Left lung (tissue), 14 donors: ENCODE data around the gene CSRNP2. TPM values are rescaled to one million over a fixed set of nuclear protein-coding genes. Genes with fewer than 3 reads are reported as not detected.

Experiments
- ATAC-seq: fragments of 200-7000 bp; cut with Tn5 transposase; one replicate; pipeline ENCODE4 v1.9.1; 2020; ENCODE audit warnings: moderate library complexity
- DNase-seq, 4 donors: peaks; one replicate each; pipeline ENCODE4 v3.0.0-alpha.2; 2013 to 2020
- H3K27ac ChIP-seq, 2 donors: fragments of 200-600 bp; sonication (generic) in 1 of 2; one replicate each; pipeline versions ENCODE4 v1.5.0 to v1.8.0; 2020 to 2021
- H3K27me3 ChIP-seq, 2 donors: fragments of 200-600 bp; sonication (generic) in 1 of 2; one replicate each; pipeline versions ENCODE4 v1.5.0 to v1.8.0; 2020 to 2021
- H3K36me3 ChIP-seq, 2 donors: fragments of 200-600 bp; sonication (generic) in 1 of 2; one replicate each; pipeline versions ENCODE4 v1.5.0 to v1.8.0; 2020 to 2021
- H3K4me1 ChIP-seq, 2 donors: fragments of 200-600 bp; one replicate each; pipeline ENCODE4 v1.8.0; 2021
- H3K4me3 ChIP-seq, 2 donors: fragments of 200-600 bp; sonication (generic) in 1 of 2; one replicate each; pipeline versions ENCODE4 v1.5.0 to v1.8.0; 2020 to 2021; ENCODE audit warnings: mild to moderate bottlenecking in 1 of 2
- H3K9me3 ChIP-seq, 2 donors: fragments of 200-600 bp; sonication (generic) in 1 of 2; one replicate each; pipeline versions ENCODE4 v1.5.0 to v1.8.0; 2020 to 2021
- intact Hi-C, 2 donors: fragments of 100-400 bp; cut with DNase I; formaldehyde crosslinking; loops; one replicate each; pipeline versions ENCODE4 v1.11.2 to v1.14.2; 2022
- long read RNA-seq, 12 donors: library from polyadenylated mRNA in 2 of 12; unstranded in 2 of 12; transcript quantifications; one replicate each; pipeline ENCODE4 v2.0.0 and lab custom pipeline, GENCODE V29; 2019 to 2026
- polyA plus RNA-seq, 6 donors: library from polyadenylated mRNA; unstranded; fragments of 120-200 nt; gene quantifications; one replicate each; pipeline ENCODE4 v1.2.1, GENCODE V29; 2013; ENCODE audit not compliant: insufficient read length in 6 of 6
- total RNA-seq, 2 donors: library from RNA; stranded (reverse); fragmentation: NEBNext Ultra II Directional; extraction: Animal tissue kit (Norgen Biotek cat#: 25700); gene quantifications; one replicate each; pipeline ENCODE4 v1.2.1, GENCODE V29; 2021
- TF ChIP-seq, protein P1 (sequence below), 2 donors: fragments of 200-600 bp; sonication (generic) in 1 of 2; IDR thresholded peaks; one replicate each; pipeline versions ENCODE4 v1.5.0 to v1.8.0; 2021; ENCODE audit warnings: antibody characterized with exemption in 2 of 2
- donor health status: DM: no; HTN: yes; CAD: no.
- donor health status: DM: no; HTN: no; CAD: no.

The CSRNP2 gene, protein sequence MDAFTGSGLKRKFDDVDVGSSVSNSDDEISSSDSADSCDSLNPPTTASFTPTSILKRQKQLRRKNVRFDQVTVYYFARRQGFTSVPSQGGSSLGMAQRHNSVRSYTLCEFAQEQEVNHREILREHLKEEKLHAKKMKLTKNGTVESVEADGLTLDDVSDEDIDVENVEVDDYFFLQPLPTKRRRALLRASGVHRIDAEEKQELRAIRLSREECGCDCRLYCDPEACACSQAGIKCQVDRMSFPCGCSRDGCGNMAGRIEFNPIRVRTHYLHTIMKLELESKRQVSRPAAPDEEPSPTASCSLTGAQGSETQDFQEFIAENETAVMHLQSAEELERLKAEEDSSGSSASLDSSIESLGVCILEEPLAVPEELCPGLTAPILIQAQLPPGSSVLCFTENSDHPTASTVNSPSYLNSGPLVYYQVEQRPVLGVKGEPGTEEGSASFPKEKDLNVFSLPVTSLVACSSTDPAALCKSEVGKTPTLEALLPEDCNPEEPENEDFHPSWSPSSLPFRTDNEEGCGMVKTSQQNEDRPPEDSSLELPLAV
- total RNA-seq (10 to 100 TPM; 25.2 to 35.7 TPM), polyA plus RNA-seq (10 to 100 TPM; 30.0 to 40.9 (median 34.6) TPM)
- long read RNA-seq, donor 1, full-length matches to known transcripts = 4 of 4 reads
- long read RNA-seq, donor 1, partial matches to known transcripts = 0 of 4 reads
- long read RNA-seq, donor 1, other reads (novel, unspliced or antisense) = 0 of 4 reads
- long read RNA-seq, donor 2, full-length matches to known transcripts = 2 of 2 reads
- long read RNA-seq, donor 2, partial matches to known transcripts = 0 of 2 reads
- long read RNA-seq, donor 2, other reads (novel, unspliced or antisense) = 0 of 2 reads
- long read RNA-seq, donor 3, full-length matches to known transcripts = 5 of 5 reads
- long read RNA-seq, donor 3, partial matches to known transcripts = 0 of 5 reads
- long read RNA-seq, donor 3, other reads (novel, unspliced or antisense) = 0 of 5 reads
- long read RNA-seq, donor 4 = 0 reads
- long read RNA-seq, donor 5, full-length matches to known transcripts = 6 of 6 reads
- long read RNA-seq, donor 5, partial matches to known transcripts = 0 of 6 reads
- long read RNA-seq, donor 5, other reads (novel, unspliced or antisense) = 0 of 6 reads
- long read RNA-seq, donor 6, full-length matches to known transcripts = 5 of 5 reads
- long read RNA-seq, donor 6, partial matches to known transcripts = 0 of 5 reads
- long read RNA-seq, donor 6, other reads (novel, unspliced or antisense) = 0 of 5 reads
- long read RNA-seq, donor 7, full-length matches to known transcripts = 1 of 1 reads
- long read RNA-seq, donor 7, partial matches to known transcripts = 0 of 1 reads
- long read RNA-seq, donor 7, other reads (novel, unspliced or antisense) = 0 of 1 reads
- long read RNA-seq, donor 8, partial matches to known transcripts = 0 of 1 reads
- long read RNA-seq, donor 8, other reads (novel, unspliced or antisense) = 0 of 1 reads
- long read RNA-seq, donor 9 = 0 reads
- long read RNA-seq, donor 10 = 0 reads
- long read RNA-seq, donor 11, full-length matches to known transcripts = 6 of 6 reads
- long read RNA-seq, donor 11, partial matches to known transcripts = 0 of 6 reads
- long read RNA-seq, donor 11, other reads (novel, unspliced or antisense) = 0 of 6 reads
- long read RNA-seq, donor 12, full-length matches to known transcripts = 2 of 2 reads
- long read RNA-seq, donor 12, partial matches to known transcripts = 0 of 2 reads
- long read RNA-seq, donor 12, other reads (novel, unspliced or antisense) = 0 of 2 reads

DNA sequence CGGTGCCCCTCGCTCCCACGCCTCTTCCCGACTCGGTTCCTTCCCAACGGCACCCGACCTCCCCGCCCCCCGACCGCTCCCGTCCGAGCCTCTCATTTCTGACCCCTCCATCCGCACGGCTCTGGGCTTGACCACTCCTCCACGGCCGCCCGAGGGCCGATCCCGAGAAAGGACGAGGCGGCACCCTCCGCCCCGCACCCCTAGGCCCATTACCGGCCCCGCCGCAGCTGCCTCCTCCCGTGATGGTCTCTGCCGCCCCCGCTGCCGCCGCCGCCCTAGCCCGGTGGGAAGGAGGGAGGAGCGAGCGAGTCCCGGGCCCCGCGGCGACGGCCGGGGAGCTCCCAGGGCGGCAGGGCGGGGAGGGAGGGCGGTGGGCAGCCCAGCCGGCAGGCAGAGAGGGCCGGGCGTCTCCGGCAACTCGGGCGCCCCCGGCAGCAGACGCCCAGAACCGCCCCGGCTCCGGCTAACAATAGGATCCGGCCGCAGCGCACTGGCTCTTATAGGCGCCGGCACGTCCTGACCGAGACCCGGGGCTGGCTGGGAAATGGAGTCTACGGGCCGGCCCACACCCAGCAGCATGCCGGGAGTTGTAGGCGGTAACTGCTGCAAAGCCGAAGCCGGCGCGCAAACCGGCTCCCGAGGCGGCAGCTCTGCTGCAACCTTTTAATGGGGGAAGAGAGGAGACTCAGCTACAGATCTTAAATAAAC is at the start of gene CSRNP2:
Gene CSRNP2, minus strand, starts transcription at position 471 of the 708 bp plus-strand sequence. CDS start 7,035 bp downstream, outside the sequence.
- intact Hi-C loops = no loop called here
- ATAC-seq = peak; percentile 99

DNA sequence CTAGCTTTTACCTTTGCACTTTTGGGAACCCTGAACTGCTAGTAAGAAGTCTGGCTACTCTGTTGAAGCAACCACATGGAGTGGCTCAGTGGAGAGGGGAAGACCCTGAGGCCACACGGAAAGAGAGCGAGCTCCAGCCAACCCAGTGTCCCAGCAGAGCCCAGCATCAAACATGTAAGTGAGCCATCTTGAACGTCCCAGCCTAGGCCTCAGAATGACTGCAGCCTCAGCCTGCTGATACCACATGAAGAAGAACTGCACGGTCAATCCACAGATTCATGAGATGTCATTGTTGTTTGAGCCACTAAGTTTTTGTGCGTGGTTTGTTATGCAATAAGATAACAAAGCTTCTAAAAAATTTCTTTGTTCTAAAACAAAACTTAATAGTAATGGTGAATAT is 49.3 kb upstream of the CSRNP2 start:
- TF ChIP-seq, protein P1, sequence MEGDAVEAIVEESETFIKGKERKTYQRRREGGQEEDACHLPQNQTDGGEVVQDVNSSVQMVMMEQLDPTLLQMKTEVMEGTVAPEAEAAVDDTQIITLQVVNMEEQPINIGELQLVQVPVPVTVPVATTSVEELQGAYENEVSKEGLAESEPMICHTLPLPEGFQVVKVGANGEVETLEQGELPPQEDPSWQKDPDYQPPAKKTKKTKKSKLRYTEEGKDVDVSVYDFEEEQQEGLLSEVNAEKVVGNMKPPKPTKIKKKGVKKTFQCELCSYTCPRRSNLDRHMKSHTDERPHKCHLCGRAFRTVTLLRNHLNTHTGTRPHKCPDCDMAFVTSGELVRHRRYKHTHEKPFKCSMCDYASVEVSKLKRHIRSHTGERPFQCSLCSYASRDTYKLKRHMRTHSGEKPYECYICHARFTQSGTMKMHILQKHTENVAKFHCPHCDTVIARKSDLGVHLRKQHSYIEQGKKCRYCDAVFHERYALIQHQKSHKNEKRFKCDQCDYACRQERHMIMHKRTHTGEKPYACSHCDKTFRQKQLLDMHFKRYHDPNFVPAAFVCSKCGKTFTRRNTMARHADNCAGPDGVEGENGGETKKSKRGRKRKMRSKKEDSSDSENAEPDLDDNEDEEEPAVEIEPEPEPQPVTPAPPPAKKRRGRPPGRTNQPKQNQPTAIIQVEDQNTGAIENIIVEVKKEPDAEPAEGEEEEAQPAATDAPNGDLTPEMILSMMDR (IDR thresholded peaks at IDR 0.05) = no peak
- Histone ChIP-seq H3K4me3 (no peak overlapping the region), H3K4me1 (no peaks in the 10 kb centered on the region), H3K27ac (no peak overlapping the region), H3K36me3 (peaks cover 0 to 15% of the 10 kb centered on the region in 2 donors), H3K27me3 (no peaks in the 10 kb centered on the region), H3K9me3 (no peaks in the 10 kb centered on the region)
- DNase-seq (no peak), ATAC-seq (no peak)
- intact Hi-C loops = no loop called here

More for the DNA sequence above, at the start of gene CSRNP2:
- Histone ChIP-seq H3K27ac (peak within 1 kb of the TSS; percentile 88 to 90), H3K36me3 (no peaks in the 10 kb centered on the region), H3K4me3 (peak within 1 kb of the TSS; percentile 72 to 92), H3K27me3 (no peaks in the 10 kb centered on the region), H3K9me3 (no peaks in the 10 kb centered on the region), H3K4me1 (peaks cover 7 to 25% of the 10 kb centered on the region in 2 donors)
- peak; percentile 91 to 99 (median 97) for DNase-seq
- TF ChIP-seq, protein P1 (IDR thresholded peaks at IDR 0.05) = no peak

DNA sequence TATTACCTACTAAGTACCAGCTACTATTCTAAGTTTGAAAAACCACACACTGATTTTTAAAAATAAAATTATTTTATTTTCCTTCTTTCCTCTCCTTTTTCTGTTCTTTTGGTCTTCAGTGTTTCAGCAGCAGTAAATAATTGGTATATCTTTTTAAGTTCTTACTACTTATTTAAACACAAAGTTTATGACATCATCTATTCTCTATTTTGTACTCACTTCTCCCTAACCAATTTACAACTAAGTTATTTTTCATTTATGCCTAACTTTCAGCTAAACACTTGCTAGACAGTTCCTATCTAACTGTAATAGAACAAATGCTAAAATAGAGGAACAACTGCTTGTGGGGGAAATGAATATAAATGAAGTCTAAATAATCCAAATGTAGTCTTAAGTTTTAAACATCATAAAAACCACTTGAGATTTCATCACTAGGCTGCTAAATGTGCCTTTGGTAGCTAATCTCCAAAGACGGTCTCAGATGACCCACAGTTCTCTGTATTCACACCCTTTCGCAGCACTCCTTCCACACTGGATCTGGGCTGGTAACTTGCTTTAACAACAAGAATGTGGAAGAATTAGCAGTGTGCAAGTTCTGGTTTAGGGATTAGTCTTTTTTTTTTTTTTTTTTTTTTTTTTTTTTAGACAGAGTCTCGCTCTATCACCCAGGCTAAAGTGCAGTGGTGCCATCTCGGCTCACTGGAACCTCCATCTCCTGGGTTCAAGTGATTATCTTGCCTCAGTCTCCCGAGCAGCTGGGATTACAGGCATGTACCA is 48.5 kb upstream of the CSRNP2 start:
- intact Hi-C loops = no loop called here

More for the DNA sequence above, 48.5 kb upstream of the CSRNP2 start:
- H3K4me1 ChIP-seq = no peaks in the 10 kb centered on the region
- no peak for ATAC-seq
- H3K27ac ChIP-seq = no peak overlapping the region
- H3K36me3 ChIP-seq = peaks cover 0 to 12% of the 10 kb centered on the region in 2 donors
- no peaks in the 10 kb centered on the region for H3K9me3 ChIP-seq
- DNase-seq = no peak
- no peaks in the 10 kb centered on the region for H3K27me3 ChIP-seq
- H3K4me3 ChIP-seq = no peak overlapping the region
- TF ChIP-seq, protein P1 (IDR thresholded peaks at IDR 0.05) = no peak
